MM.1S (cell line): ENCODE measurements around the gene IGF1R.

ENCODE experiments used
- DNase-seq: peaks from one replicate; pipeline ENCODE4 v3.0.0-alpha.2; 2015
- H2AFZ ChIP-seq: fragments of 300-600 bp; sonication (generic); 2 replicates; pipeline ENCODE4 v1.6.0; 2016; ENCODE audit warnings: antibody characterized with exemption, low read length
- H3F3A ChIP-seq: fragments of 300-600 bp; sonication (generic); 2 replicates; pipeline ENCODE4 v1.6.1; 2016; ENCODE audit warnings: mild to moderate bottlenecking, antibody characterized with exemption, low read length, moderate library complexity, mixed read lengths; ENCODE audit not compliant: insufficient read depth
- H3K27ac ChIP-seq: fragments of 300-600 bp; sonication (generic); 2 replicates; pipeline ENCODE4 v1.5.1; 2016; ENCODE audit warnings: mild to moderate bottlenecking, low read length
- H3K27me3 ChIP-seq: fragments of 300-600 bp; sonication (generic); replicated peaks from 2 replicates; pipeline ENCODE4 v1.6.0; 2016; ENCODE audit warnings: low read length; ENCODE audit not compliant: insufficient read depth
- H3K36me3 ChIP-seq: fragments of 300-600 bp; sonication (generic); replicated peaks from 2 replicates; pipeline ENCODE4 v1.6.1; 2016; ENCODE audit warnings: mild to moderate bottlenecking, low read length, mixed read lengths; ENCODE audit not compliant: insufficient read depth
- H3K4me1 ChIP-seq: fragments of 300-600 bp; sonication (generic); 2 replicates; pipeline ENCODE4 v1.6.1; 2016; ENCODE audit warnings: low read length, mixed read lengths
- H3K4me2 ChIP-seq: fragments of 300-600 bp; sonication (generic); 2 replicates; pipeline ENCODE4 v1.6.0; 2016; ENCODE audit warnings: low read depth, low read length
- H3K4me3 ChIP-seq: fragments of 300-600 bp; sonication (generic); 2 replicates; pipeline ENCODE4 v1.5.1; 2016; ENCODE audit warnings: low read length, mixed read lengths
- H3K79me2 ChIP-seq: fragments of 300-600 bp; sonication (generic); 2 replicates; pipeline ENCODE4 v1.6.1; 2016; ENCODE audit warnings: mixed run types, low read length, mixed read lengths
- H3K9ac ChIP-seq: fragments of 300-600 bp; sonication (generic); 2 replicates; pipeline ENCODE4 v1.6.1; 2016; ENCODE audit warnings: low read length, mixed read lengths
- H3K9me2 ChIP-seq: fragments of 300-600 bp; sonication (generic); replicated peaks from 2 replicates; pipeline ENCODE4 v1.6.1; 2016; ENCODE audit warnings: mild to moderate bottlenecking, low read length, mixed read lengths; ENCODE audit not compliant: insufficient read depth
- H3K9me3 ChIP-seq: fragments of 300-600 bp; sonication (generic); replicated peaks from 2 replicates; pipeline ENCODE4 v1.6.1; 2016; ENCODE audit warnings: mild to moderate bottlenecking, low read length, mixed read lengths; ENCODE audit not compliant: insufficient read depth
- H4K20me1 ChIP-seq: fragments of 300-600 bp; sonication (generic); 2 replicates; pipeline ENCODE4 v1.6.1; 2016; ENCODE audit warnings: mild to moderate bottlenecking, low read length, moderate library complexity, mixed read lengths; ENCODE audit not compliant: insufficient read depth
- EZH2 ChIP-seq: fragments of 300-600 bp; sonication (generic); optimal IDR thresholded peaks from 2 replicates; pipeline ENCODE3; 2017; ENCODE audit warnings: low read depth, mild to moderate bottlenecking, antibody characterized with exemption, low read length, mixed read lengths
- EZH2phosphoT487 ChIP-seq: fragments of 300-600 bp; sonication (generic); IDR thresholded peaks from 2 replicates; pipeline ENCODE4 v1.6.1; 2018; ENCODE audit warnings: antibody characterized with exemption, low read length
- TF ChIP-seq, protein P1 (sequence below): fragments of 300-600 bp; sonication (generic); IDR thresholded peaks from 2 replicates; pipeline ENCODE4 v1.5.1; 2016; ENCODE audit warnings: antibody characterized with exemption, low read length, mixed read lengths

IGF1R gene

GRCh38 chr15:98933406-98933805 is 285.1 kb downstream of the IGF1R start:
- H3K27me3 ChIP-seq = no peaks in the 10 kb centered on the region
- H3K36me3 ChIP-seq = no peaks in the 10 kb centered on the region; the same call in 1 of the 2 replicates
- no peak overlapping the region for H3K27ac ChIP-seq
- no peak overlapping the region for H3K4me3 ChIP-seq
- H3K9ac ChIP-seq = no peak overlapping the region
- H4K20me1 ChIP-seq = no peaks in the 10 kb centered on the region
- H3K9me3 ChIP-seq = no peaks in the 10 kb centered on the region
- no peak overlapping the region for H2AFZ ChIP-seq
- DNase-seq = no peak
- TF ChIP-seq EZH2 (no peak), EZH2phosphoT487 (no peak)
- TF ChIP-seq, protein P1, sequence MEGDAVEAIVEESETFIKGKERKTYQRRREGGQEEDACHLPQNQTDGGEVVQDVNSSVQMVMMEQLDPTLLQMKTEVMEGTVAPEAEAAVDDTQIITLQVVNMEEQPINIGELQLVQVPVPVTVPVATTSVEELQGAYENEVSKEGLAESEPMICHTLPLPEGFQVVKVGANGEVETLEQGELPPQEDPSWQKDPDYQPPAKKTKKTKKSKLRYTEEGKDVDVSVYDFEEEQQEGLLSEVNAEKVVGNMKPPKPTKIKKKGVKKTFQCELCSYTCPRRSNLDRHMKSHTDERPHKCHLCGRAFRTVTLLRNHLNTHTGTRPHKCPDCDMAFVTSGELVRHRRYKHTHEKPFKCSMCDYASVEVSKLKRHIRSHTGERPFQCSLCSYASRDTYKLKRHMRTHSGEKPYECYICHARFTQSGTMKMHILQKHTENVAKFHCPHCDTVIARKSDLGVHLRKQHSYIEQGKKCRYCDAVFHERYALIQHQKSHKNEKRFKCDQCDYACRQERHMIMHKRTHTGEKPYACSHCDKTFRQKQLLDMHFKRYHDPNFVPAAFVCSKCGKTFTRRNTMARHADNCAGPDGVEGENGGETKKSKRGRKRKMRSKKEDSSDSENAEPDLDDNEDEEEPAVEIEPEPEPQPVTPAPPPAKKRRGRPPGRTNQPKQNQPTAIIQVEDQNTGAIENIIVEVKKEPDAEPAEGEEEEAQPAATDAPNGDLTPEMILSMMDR = no peak
- no peaks in the 10 kb centered on the region for H3K79me2 ChIP-seq
- H3K4me1 ChIP-seq = no peaks in the 10 kb centered on the region
- H3F3A ChIP-seq = no peaks in the 10 kb centered on the region
- H3K9me2 ChIP-seq = no peaks in the 10 kb centered on the region
- H3K4me2 ChIP-seq = no peak overlapping the region

GRCh38 chr15:98935736-98936135 is 287.4 kb downstream of the IGF1R start:
- Histone ChIP-seq H3K9ac (no peak overlapping the region), H3K27me3 (no peaks in the 10 kb centered on the region), H3K36me3 (no peaks in the 10 kb centered on the region), H4K20me1 (no peaks in the 10 kb centered on the region), H3K9me3 (no peaks in the 10 kb centered on the region), H3K9me2 (no peaks in the 10 kb centered on the region), H3K4me1 (no peaks in the 10 kb centered on the region), H3K4me2 (no peak overlapping the region), H3K27ac (no peak overlapping the region), H3F3A (no peaks in the 10 kb centered on the region), H3K4me3 (no peak overlapping the region), H3K79me2 (no peaks in the 10 kb centered on the region), H2AFZ (no peak overlapping the region)
- no peak for TF ChIP-seq EZH2
- TF ChIP-seq, protein P1 = no peak
- no peak for TF ChIP-seq EZH2phosphoT487
- no peak for DNase-seq

DNA sequence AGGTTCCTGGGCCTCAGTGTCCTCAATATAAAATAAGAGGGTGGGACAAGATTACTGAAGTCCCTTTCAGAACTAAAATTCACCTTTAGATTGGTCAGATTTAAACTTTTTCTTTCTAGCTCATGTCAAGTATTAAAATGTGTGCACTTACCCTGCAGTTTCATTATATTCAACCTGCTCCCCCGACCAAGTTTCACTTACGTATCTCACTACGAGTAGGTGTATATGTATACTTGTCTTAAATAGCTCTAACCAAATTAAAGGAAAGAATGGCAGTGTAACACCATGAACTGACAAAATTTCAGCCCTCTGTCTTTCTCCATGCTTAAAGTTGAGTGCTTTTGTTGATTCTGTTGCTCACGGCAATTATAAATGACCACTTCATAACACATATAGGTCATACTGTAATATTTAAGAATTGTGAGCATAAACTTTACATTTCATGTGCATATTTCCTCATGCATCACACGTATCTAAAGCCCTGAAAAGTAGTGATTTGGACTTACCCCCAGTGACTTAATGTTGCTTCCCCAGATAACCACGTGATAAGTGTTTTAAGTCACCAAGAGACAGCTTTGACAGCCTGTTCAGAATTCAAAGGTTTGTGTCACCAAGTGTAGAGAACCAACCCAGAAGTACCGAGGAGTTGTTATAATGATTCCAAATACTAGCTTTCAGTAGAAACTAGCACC is 289.2 kb downstream of the IGF1R start:
- Histone ChIP-seq H2AFZ (no peak overlapping the region), H3K27ac (no peak overlapping the region), H3K79me2 (no peaks in the 10 kb centered on the region), H3K36me3 (no peaks in the 10 kb centered on the region; the same call in 1 of the 2 replicates), H3K9ac (no peak overlapping the region), H3K9me3 (no peaks in the 10 kb centered on the region), H4K20me1 (no peaks in the 10 kb centered on the region), H3K4me1 (no peaks in the 10 kb centered on the region), H3K27me3 (no peaks in the 10 kb centered on the region), H3K4me3 (no peak overlapping the region), H3F3A (no peaks in the 10 kb centered on the region), H3K9me2 (no peaks in the 10 kb centered on the region), H3K4me2 (no peak overlapping the region)
- no peak for TF ChIP-seq EZH2
- TF ChIP-seq, protein P1 = no peak
- no peak for TF ChIP-seq EZH2phosphoT487
- DNase-seq = no peak
